GM10266 (cell line): Measurements from ENCODE around the gene NDUFS7.
"Not testable (repeated sequence)": the region's sequence is repeated elsewhere in the genome, so short reads cannot be mapped to it uniquely, and the experiment has no call there.

Experiments
- DNase-seq: peaks from one replicate; pipeline ENCODE4 v3.0.0; 2012; ENCODE audit errors: extremely low spot score
- CTCF ChIP-seq: IDR thresholded peaks from 2 replicates; pipeline ENCODE4 v1.5.1; 2012; ENCODE audit warnings: mild to moderate bottlenecking, low read depth; ENCODE audit not compliant: control insufficient read depth, insufficient read depth; ENCODE audit errors: missing control alignments

NDUFS7 gene

GRCh38 chr19:1418496-1418775, 34.7 kb downstream of the NDUFS7 start:
- no peak for DNase-seq
- no peak for TF ChIP-seq CTCF

- no peak for DNase-seq
- no peak for TF ChIP-seq CTCF
These were observed 35.4 kb downstream of the NDUFS7 start for GRCh38 chr19:1418951-1419738.

GRCh38 chr19:1420085-1420484, 36.4 kb downstream of the NDUFS7 start:
- DNase-seq = not testable (repeated sequence)

- TF ChIP-seq CTCF = no peak
- DNase-seq = no peak
These were observed 36.9 kb downstream of the NDUFS7 start for GRCh38 chr19:1420590-1420989.

GRCh38 chr19:1421218-1421957, 37.7 kb downstream of the NDUFS7 start:
- no peak for TF ChIP-seq CTCF
- no peak for DNase-seq

GRCh38 chr19:1421958-1422305, 38.2 kb downstream of the NDUFS7 start:
- DNase-seq = no peak
- no peak for TF ChIP-seq CTCF

GRCh38 chr19:1422360-1422759, 38.7 kb downstream of the NDUFS7 start:
- no peak for TF ChIP-seq CTCF
- DNase-seq = no peak
